ENCODE data around the gene PLCB3. TPM values are rescaled to one million over a fixed set of nuclear protein-coding genes. Genes with fewer than 3 reads are reported as not detected.

The PLCB3 gene
- polyA plus RNA-seq, 1 donor from 2014 or later, result 2.1 TPM

GRCh38 chr11:64204464-64204989 lies 46.8 kb upstream of the PLCB3 start (continued):
- no peak for TF ChIP-seq REST (IDR thresholded peaks at IDR 0.05; ENCODE audit: borderline replicate concordance)
- no peak for TF ChIP-seq EP300 (conservative IDR thresholded peaks at IDR 0.05; ENCODE audit: poor library complexity, severe bottlenecking)

GRCh38 chr11:64206457-64207255 lies 44.7 kb upstream of the PLCB3 start, which contains the start of gene FERMT3:
Gene FERMT3, plus strand, starts transcription at chr11:64206721. Its CDS starts 644 bp downstream, at chr11:64207365.
- Histone ChIP-seq H3F3A (ENCODE audit: insufficient read depth, low read length, poor library complexity, severe bottlenecking) (no peaks in the 10 kb centered on the region), H3K4me2 (ENCODE audit: low read length) (no peak within 1 kb of the TSS), H3K79me2 (replicated peaks; ENCODE audit: insufficient read depth, low read length) (no peaks in the 10 kb centered on the region), H3K27ac (ENCODE audit: low read length) (no peak within 1 kb of the TSS), H3K4me3 (ENCODE audit: low read length) (no peak within 1 kb of the TSS), H3K9me2 (ENCODE audit: insufficient read depth, low read length) (no peaks in the 10 kb centered on the region), H3K36me3 (ENCODE audit: insufficient read depth, low read length) (peaks cover 6% of the 10 kb centered on the region), H3K9ac (ENCODE audit: low read length) (no peak within 1 kb of the TSS), H3K9me3 (ENCODE audit: low read length) (no peaks in the 10 kb centered on the region), H2AFZ (ENCODE audit: low read depth, low read length) (no peak within 1 kb of the TSS), H3K27me3 (ENCODE audit: insufficient read depth, low read depth, low read length) (no peaks in the 10 kb centered on the region), H4K20me1 (ENCODE audit: insufficient read depth) (no peaks in the 10 kb centered on the region)
- no peak for TF ChIP-seq POLR2AphosphoS5 (IDR thresholded peaks at IDR 0.05)
- no peak for TF ChIP-seq EP300 (conservative IDR thresholded peaks at IDR 0.05; ENCODE audit: poor library complexity, severe bottlenecking)
- no peak for TF ChIP-seq SMC3 (conservative IDR thresholded peaks at IDR 0.05; ENCODE audit: poor library complexity)
- TF ChIP-seq RAD21 (conservative IDR thresholded peaks at IDR 0.05), result no peak
- TF ChIP-seq CTCF (IDR thresholded peaks at IDR 0.05; ENCODE audit: poor library complexity, severe bottlenecking), result no peak
- no peak for TF ChIP-seq TAF1 (IDR thresholded peaks at IDR 0.05; ENCODE audit: low read depth)
- no peak for TF ChIP-seq MXI1 (conservative IDR thresholded peaks at IDR 0.05; ENCODE audit: poor library complexity, severe bottlenecking)
- TF ChIP-seq REST (IDR thresholded peaks at IDR 0.05; ENCODE audit: borderline replicate concordance), result no peak
- TF ChIP-seq EZH2 (IDR thresholded peaks at IDR 0.05; ENCODE audit: borderline replicate concordance, insufficient read depth, low read length, poor library complexity, severe bottlenecking), result no peak
